Activated T-helper 17 cell treated with anti-CD3 and anti-CD28 coated beads, Interleukin-2, amount 50 U/mL, for 72 hours (primary cell): ENCODE results near the gene CYS1. TPM values are rescaled to one million over a fixed set of nuclear protein-coding genes. Genes with fewer than 3 reads are reported as not detected.
A peak's percentile ranks its signal among the peaks of the same experiment; 100 is the strongest.

Source experiments
- ATAC-seq: fragments of 150-1000 bp; cut with Tn5 transposase; replicated peaks from 2 replicates; pipeline ENCODE4 v1.10.0; 2021; ENCODE audit warnings: mild to moderate bottlenecking, moderate library complexity
- H3K27ac Mint-ChIP-seq: one replicate; pipeline ENCODE4 v1.8.0; 2022; ENCODE audit warnings: mixed read lengths
- H3K27me3 Mint-ChIP-seq: one replicate; pipeline ENCODE4 v1.8.0; 2022; ENCODE audit warnings: mixed read lengths
- H3K36me3 Mint-ChIP-seq: one replicate; pipeline ENCODE4 v1.8.0; 2022; ENCODE audit warnings: low read depth, mild to moderate bottlenecking, mixed read lengths
- H3K4me1 Mint-ChIP-seq: one replicate; pipeline ENCODE4 v1.8.0; 2022; ENCODE audit warnings: mixed read lengths
- H3K4me3 Mint-ChIP-seq: one replicate; pipeline ENCODE4 v1.8.0; 2022; ENCODE audit warnings: mild to moderate bottlenecking, mixed read lengths
- H3K9me3 Mint-ChIP-seq: one replicate; pipeline ENCODE4 v1.8.0; 2022; ENCODE audit warnings: mixed read lengths
- total RNA-seq, 2 donors: library from RNA; stranded (reverse); gene quantifications; one replicate each; pipeline ENCODE4 v1.2.3, GENCODE V29; 2022

CYS1 gene
- total RNA-seq, 2 donors from 2014 or later = 0.09 TPM; not detected in 1

- no peak for ATAC-seq
- no peak overlapping the region for H3K27ac Mint-ChIP-seq
- H3K27me3 Mint-ChIP-seq = no peaks in the 10 kb centered on the region
- peaks cover 33% of the 10 kb centered on the region for H3K36me3 Mint-ChIP-seq
- no peak overlapping the region for H3K4me3 Mint-ChIP-seq
- no peaks in the 10 kb centered on the region for H3K4me1 Mint-ChIP-seq
- no peaks in the 10 kb centered on the region for H3K9me3 Mint-ChIP-seq
These were observed 23.8 kb downstream of the CYS1 start for GRCh38 chr2:10056439-10056838.

- Mint-ChIP-seq H3K4me3 (no peak overlapping the region), H3K4me1 (no peaks in the 10 kb centered on the region), H3K9me3 (no peaks in the 10 kb centered on the region), H3K27me3 (no peaks in the 10 kb centered on the region), H3K27ac (no peak overlapping the region), H3K36me3 (peaks cover 44% of the 10 kb centered on the region)
- no peak for ATAC-seq
These were observed 25.2 kb downstream of the CYS1 start for GRCh38 chr2:10054976-10055375.

- ATAC-seq = no peak
- Mint-ChIP-seq H3K9me3 (no peaks in the 10 kb centered on the region), H3K27me3 (no peaks in the 10 kb centered on the region), H3K27ac (no peak overlapping the region), H3K4me1 (peaks cover 3% of the 10 kb centered on the region), H3K4me3 (no peak overlapping the region), H3K36me3 (peaks cover 49% of the 10 kb centered on the region)
These were observed 25.8 kb downstream of the CYS1 start for GRCh38 chr2:10054424-10054823.

GRCh38 chr2:10053351-10053750 is 26.9 kb downstream of the CYS1 start:
- H3K4me3 Mint-ChIP-seq = no peak overlapping the region
- H3K27me3 Mint-ChIP-seq = no peaks in the 10 kb centered on the region

GRCh38 chr2:10052216-10052615 is 28.0 kb downstream of the CYS1 start:
- no peaks in the 10 kb centered on the region for H3K27me3 Mint-ChIP-seq
- ATAC-seq = no peak
- H3K4me3 Mint-ChIP-seq = no peak overlapping the region
- peaks cover 4% of the 10 kb centered on the region for H3K4me1 Mint-ChIP-seq
- H3K27ac Mint-ChIP-seq = no peak overlapping the region
- H3K36me3 Mint-ChIP-seq = peaks cover 68% of the 10 kb centered on the region
- H3K9me3 Mint-ChIP-seq = no peaks in the 10 kb centered on the region

More at GRCh38 chr2:10053351-10053750, 26.9 kb downstream of the CYS1 start:
- Mint-ChIP-seq H3K36me3 (peaks cover 57% of the 10 kb centered on the region), H3K4me1 (peaks cover 4% of the 10 kb centered on the region), H3K9me3 (no peaks in the 10 kb centered on the region), H3K27ac (no peak overlapping the region)
- no peak for ATAC-seq

- no peaks in the 10 kb centered on the region for H3K9me3 Mint-ChIP-seq
- no peak overlapping the region for H3K27ac Mint-ChIP-seq
- no peaks in the 10 kb centered on the region for H3K27me3 Mint-ChIP-seq
- H3K4me1 Mint-ChIP-seq = peaks cover 4% of the 10 kb centered on the region
- H3K4me3 Mint-ChIP-seq = no peak overlapping the region
- no peak for ATAC-seq
- peaks cover 74% of the 10 kb centered on the region for H3K36me3 Mint-ChIP-seq
These were observed 31.6 kb downstream of the CYS1 start for GRCh38 chr2:10048501-10049171.

GRCh38 chr2:10047616-10048500 is 32.4 kb downstream of the CYS1 start:
- no peaks in the 10 kb centered on the region for H3K9me3 Mint-ChIP-seq
- H3K4me1 Mint-ChIP-seq = peaks cover 4% of the 10 kb centered on the region
- H3K27me3 Mint-ChIP-seq = no peaks in the 10 kb centered on the region
- no peak overlapping the region for H3K4me3 Mint-ChIP-seq
- H3K36me3 Mint-ChIP-seq = peaks cover 68% of the 10 kb centered on the region
- ATAC-seq = no peak
- no peak overlapping the region for H3K27ac Mint-ChIP-seq

GRCh38 chr2:10046931-10047330 is 33.3 kb downstream of the CYS1 start:
- H3K9me3 Mint-ChIP-seq = no peaks in the 10 kb centered on the region
- H3K27me3 Mint-ChIP-seq = no peaks in the 10 kb centered on the region
- peaks cover 66% of the 10 kb centered on the region for H3K36me3 Mint-ChIP-seq
- ATAC-seq = no peak
- H3K27ac Mint-ChIP-seq = no peak overlapping the region
- peaks cover 10% of the 10 kb centered on the region for H3K4me1 Mint-ChIP-seq
- no peak overlapping the region for H3K4me3 Mint-ChIP-seq

- peak overlapping the region; percentile 80 for H3K4me3 Mint-ChIP-seq
- H3K27me3 Mint-ChIP-seq = no peaks in the 10 kb centered on the region
- ATAC-seq = no peak
- H3K9me3 Mint-ChIP-seq = no peaks in the 10 kb centered on the region
- no peak overlapping the region for H3K27ac Mint-ChIP-seq
- H3K36me3 Mint-ChIP-seq = peaks cover 60% of the 10 kb centered on the region
- peaks cover 10% of the 10 kb centered on the region for H3K4me1 Mint-ChIP-seq
These were observed 34.5 kb downstream of the CYS1 start for GRCh38 chr2:10045561-10046355.

- H3K4me3 Mint-ChIP-seq = peak overlapping the region; percentile 80
- H3K36me3 Mint-ChIP-seq = peaks cover 44% of the 10 kb centered on the region
- peak; percentile 80 for ATAC-seq
- H3K27ac Mint-ChIP-seq = peak overlapping the region; percentile 79
- H3K9me3 Mint-ChIP-seq = no peaks in the 10 kb centered on the region
- peaks cover 6% of the 10 kb centered on the region for H3K4me1 Mint-ChIP-seq
- no peaks in the 10 kb centered on the region for H3K27me3 Mint-ChIP-seq
These were observed 36.2 kb downstream of the CYS1 start for GRCh38 chr2:10043906-10044601.

- Mint-ChIP-seq H3K4me1 (peaks cover 6% of the 10 kb centered on the region), H3K9me3 (no peaks in the 10 kb centered on the region), H3K27me3 (no peaks in the 10 kb centered on the region), H3K36me3 (peaks cover 40% of the 10 kb centered on the region), H3K4me3 (peak within 1 kb of the TSS; percentile 80), H3K27ac (peak within 1 kb of the TSS; percentile 87)
- peak; percentile 69 for ATAC-seq
These were observed 36.8 kb downstream of the CYS1 start, which contains the start of gene KLF11 for GRCh38 chr2:10043256-10043905. Gene KLF11 (plus strand): TSS chr2:10043550. CDS start chr2:10043717, 167 bp downstream.

- Mint-ChIP-seq H3K4me3 (peak overlapping the region; percentile 80), H3K4me1 (peaks cover 6% of the 10 kb centered on the region), H3K36me3 (peaks cover 32% of the 10 kb centered on the region), H3K9me3 (no peaks in the 10 kb centered on the region), H3K27ac (peak overlapping the region; percentile 87), H3K27me3 (no peaks in the 10 kb centered on the region)
- ATAC-seq = no peak
These were observed 37.7 kb downstream of the CYS1 start for GRCh38 chr2:10042301-10043161.

GRCh38 chr2:10041711-10042110 is 38.5 kb downstream of the CYS1 start:
- no peak for ATAC-seq
- Mint-ChIP-seq H3K27me3 (no peaks in the 10 kb centered on the region), H3K36me3 (peaks cover 23% of the 10 kb centered on the region), H3K4me3 (peak overlapping the region; percentile 44), H3K27ac (no peak overlapping the region), H3K4me1 (peaks cover 6% of the 10 kb centered on the region), H3K9me3 (no peaks in the 10 kb centered on the region)
